A673 (cell line): Measurements from ENCODE around the gene DCC. TPM values are rescaled to one million over a fixed set of nuclear protein-coding genes. Genes with fewer than 3 reads are reported as not detected.

ENCODE experiments used
- BruUV-seq: library from RNA; stranded (reverse); fragments of 400-500 nt; replicated peaks from 2 replicates; lab custom pipeline; 2021; lab: Mats Ljungman, UMichigan
- CTCF ChIA-PET: fragments of 300-600 bp; sonication (Branson Sonifier 250); formaldehyde crosslinking; loops from one replicate; lab custom pipeline; 2022; ENCODE audit warnings: antibody characterized with exemption; lab: Charles Lee
- POLR2A ChIA-PET: fragments of 300-600 bp; sonication (Branson Sonifier 250); formaldehyde crosslinking; loops from one replicate; lab custom pipeline; 2022; ENCODE audit warnings: antibody characterized with exemption; ENCODE audit not compliant: low non-redundant PET; lab: Charles Lee
- DNase-seq: peaks from one replicate; pipeline ENCODE4 v3.0.0-alpha.2; 2015; ENCODE audit warnings: low spot score
- H3K27ac ChIP-seq: fragments of 200-600 bp; sonication (generic); 2 replicates; pipeline ENCODE4 v1.5.1; 2016; ENCODE audit warnings: mixed run types, low read depth, mild to moderate bottlenecking, mixed read lengths, antibody characterized with exemption, low read length; ENCODE audit not compliant: poor library complexity, severe bottlenecking
- H3K27me3 ChIP-seq: fragments of 200-600 bp; sonication (generic); replicated peaks from 2 replicates; pipeline ENCODE4 v1.6.1; 2017; ENCODE audit warnings: mixed run types, low read depth, mild to moderate bottlenecking, mixed read lengths, antibody characterized with exemption, low read length; ENCODE audit not compliant: insufficient read depth, poor library complexity
- H3K36me3 ChIP-seq: fragments of 200-600 bp; sonication (generic); 2 replicates; pipeline ENCODE4 v1.6.1; 2016; ENCODE audit warnings: mixed run types, mild to moderate bottlenecking, mixed read lengths, antibody characterized with exemption, low read length; ENCODE audit not compliant: insufficient read depth, poor library complexity, severe bottlenecking
- H3K4me1 ChIP-seq: fragments of 200-600 bp; sonication (generic); 2 replicates; pipeline ENCODE4 v1.6.1; 2017; ENCODE audit warnings: mixed run types, mild to moderate bottlenecking, mixed read lengths, antibody characterized with exemption, low read length; ENCODE audit not compliant: insufficient read depth, poor library complexity, severe bottlenecking
- H3K4me3 ChIP-seq: fragments of 200-600 bp; sonication (generic); 2 replicates; pipeline ENCODE4 v1.5.1; 2016; ENCODE audit warnings: low read depth, mixed run types, mild to moderate bottlenecking, mixed read lengths, low read length; ENCODE audit not compliant: poor library complexity, severe bottlenecking
- H3K9me3 ChIP-seq: fragments of 200-600 bp; sonication (generic); 2 replicates; pipeline ENCODE4 v1.6.1; 2016; ENCODE audit warnings: mixed run types, low read depth, mild to moderate bottlenecking, mixed read lengths, antibody characterized with exemption, low read length; ENCODE audit not compliant: poor library complexity, severe bottlenecking
- EZH2 ChIP-seq: fragments of 200-600 bp; sonication (generic); IDR thresholded peaks from 2 replicates; pipeline ENCODE4 v1.6.1; 2017; ENCODE audit warnings: borderline replicate concordance, low read depth, mild to moderate bottlenecking, mixed read lengths, antibody characterized with exemption, low read length; ENCODE audit not compliant: poor library complexity, severe bottlenecking
- intact Hi-C: fragments of 100-400 bp; cut with micrococcal nuclease; formaldehyde crosslinking; loops from one replicate; pipeline ENCODE4 v1.10.0; 2022; ENCODE audit not compliant: unreplicated experiment
- total RNA-seq: library from RNA; stranded (reverse); gene quantifications from 2 replicates; pipeline ENCODE4 v1.2.3, GENCODE V29; 2021
- TF ChIP-seq, protein P1 (sequence below): fragments of 300-800, 200-600 bp; sonication (generic); conservative IDR thresholded peaks from 2 replicates; pipeline ENCODE4 v1.5.1; 2017; ENCODE audit warnings: low read depth, mild to moderate bottlenecking, antibody characterized with exemption, low read length, moderate library complexity, mixed read lengths

Gene DCC
- total RNA-seq, 1 experiment from 2014 or later: 93.0 TPM

DNA sequence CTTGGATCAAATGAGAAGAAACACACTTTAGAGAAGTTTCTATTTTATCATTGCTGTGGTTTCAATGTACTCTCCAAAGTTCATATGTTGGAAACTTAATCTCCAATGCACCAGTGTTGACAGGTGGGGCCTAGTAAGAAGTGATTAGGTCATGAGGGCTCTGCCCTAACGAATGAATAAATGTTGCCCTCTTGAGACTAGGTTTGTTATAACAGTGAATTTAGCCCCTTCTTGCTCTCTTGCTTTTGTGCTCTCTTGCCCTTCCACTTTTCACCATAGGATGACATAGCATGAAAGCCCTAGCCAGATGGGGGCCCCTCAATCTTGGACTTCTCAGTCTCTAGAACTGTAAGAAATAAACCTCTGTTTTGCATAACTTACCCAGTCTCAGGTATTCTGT is 664.8 kb downstream of the DCC start:
- CTCF ChIA-PET: no interaction called here
- no peak overlapping the region for H3K4me3 ChIP-seq
- no peaks in the 10 kb centered on the region for H3K36me3 ChIP-seq
- intact Hi-C loops: no loop called here
- POLR2A ChIA-PET: no interaction called here
- peaks cover 5% of the 10 kb centered on the region for H3K4me1 ChIP-seq
- DNase-seq: peak; percentile 7
- no peaks in the 10 kb centered on the region for H3K9me3 ChIP-seq
- no peaks in the 10 kb centered on the region for H3K27me3 ChIP-seq
- no peak for TF ChIP-seq EZH2
- no TSS peak for BruUV-seq
- no peak overlapping the region for H3K27ac ChIP-seq

DNA sequence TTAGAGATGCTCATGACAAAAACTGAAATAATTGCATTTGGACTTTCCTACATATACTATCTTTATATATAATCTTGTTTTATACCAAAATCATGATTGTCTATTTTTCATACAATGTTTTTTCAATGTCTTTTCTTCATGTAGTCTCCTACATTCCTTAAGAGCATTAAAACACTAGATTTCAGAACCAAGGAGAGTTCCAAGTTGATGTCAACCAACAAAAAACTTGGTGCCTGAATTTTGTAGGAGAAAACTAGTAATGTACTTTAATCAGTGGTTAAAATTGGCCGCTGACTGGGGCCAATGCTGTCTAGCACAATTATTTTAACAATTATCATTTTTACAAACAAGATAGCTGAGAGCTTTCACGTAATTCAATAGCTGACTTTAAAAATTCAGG is 678.8 kb downstream of the DCC start:
- H3K27ac ChIP-seq: no peak overlapping the region
- no peaks in the 10 kb centered on the region for H3K9me3 ChIP-seq
- no peaks in the 10 kb centered on the region for H3K36me3 ChIP-seq
- H3K27me3 ChIP-seq: no peaks in the 10 kb centered on the region
- no peak overlapping the region for H3K4me3 ChIP-seq
- peak; percentile 21 for DNase-seq
- intact Hi-C loops: no loop called here
- TF ChIP-seq, protein P1, sequence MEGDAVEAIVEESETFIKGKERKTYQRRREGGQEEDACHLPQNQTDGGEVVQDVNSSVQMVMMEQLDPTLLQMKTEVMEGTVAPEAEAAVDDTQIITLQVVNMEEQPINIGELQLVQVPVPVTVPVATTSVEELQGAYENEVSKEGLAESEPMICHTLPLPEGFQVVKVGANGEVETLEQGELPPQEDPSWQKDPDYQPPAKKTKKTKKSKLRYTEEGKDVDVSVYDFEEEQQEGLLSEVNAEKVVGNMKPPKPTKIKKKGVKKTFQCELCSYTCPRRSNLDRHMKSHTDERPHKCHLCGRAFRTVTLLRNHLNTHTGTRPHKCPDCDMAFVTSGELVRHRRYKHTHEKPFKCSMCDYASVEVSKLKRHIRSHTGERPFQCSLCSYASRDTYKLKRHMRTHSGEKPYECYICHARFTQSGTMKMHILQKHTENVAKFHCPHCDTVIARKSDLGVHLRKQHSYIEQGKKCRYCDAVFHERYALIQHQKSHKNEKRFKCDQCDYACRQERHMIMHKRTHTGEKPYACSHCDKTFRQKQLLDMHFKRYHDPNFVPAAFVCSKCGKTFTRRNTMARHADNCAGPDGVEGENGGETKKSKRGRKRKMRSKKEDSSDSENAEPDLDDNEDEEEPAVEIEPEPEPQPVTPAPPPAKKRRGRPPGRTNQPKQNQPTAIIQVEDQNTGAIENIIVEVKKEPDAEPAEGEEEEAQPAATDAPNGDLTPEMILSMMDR: no peak
- TF ChIP-seq EZH2: no peak
- H3K4me1 ChIP-seq: no peaks in the 10 kb centered on the region
- ChIA-PET CTCF (no interaction called here), POLR2A (no interaction called here)
- no TSS peak for BruUV-seq

- Histone ChIP-seq H3K27ac (no peak overlapping the region), H3K4me1 (no peaks in the 10 kb centered on the region), H3K4me3 (no peak overlapping the region), H3K9me3 (no peaks in the 10 kb centered on the region), H3K36me3 (no peaks in the 10 kb centered on the region), H3K27me3 (no peaks in the 10 kb centered on the region)
- ChIA-PET POLR2A (no interaction called here), CTCF (no interaction called here)
- intact Hi-C loops: no loop called here
- no TSS peak for BruUV-seq
- no peak for DNase-seq
- TF ChIP-seq, protein P1: no peak
- TF ChIP-seq EZH2: no peak
Measured at GRCh38 chr18:53025247-53025646, 685.2 kb downstream of the DCC start.

DNA sequence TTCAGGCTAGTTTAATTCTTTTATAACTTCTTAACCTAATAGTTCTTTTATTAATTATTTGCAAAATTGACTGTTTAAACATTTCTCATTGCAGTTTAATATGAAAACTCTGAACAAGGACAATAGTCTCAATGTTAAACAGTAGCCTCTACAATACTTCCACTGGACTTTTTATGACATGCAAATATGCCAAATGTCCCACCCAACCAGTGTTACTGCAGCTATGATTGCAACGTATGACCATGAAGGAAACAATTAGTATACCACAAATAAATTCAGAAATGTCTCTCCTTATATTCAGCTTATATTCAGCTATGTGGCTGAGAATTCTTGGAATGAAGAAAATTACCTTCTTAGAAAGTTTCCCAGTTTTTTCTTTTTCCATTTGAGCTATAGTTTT is 688.6 kb downstream of the DCC start:
- ChIA-PET CTCF (no interaction called here), POLR2A (no interaction called here)
- intact Hi-C loops: no loop called here
- Histone ChIP-seq H3K27ac (no peak overlapping the region), H3K9me3 (no peaks in the 10 kb centered on the region), H3K4me1 (no peaks in the 10 kb centered on the region), H3K36me3 (no peaks in the 10 kb centered on the region), H3K4me3 (no peak overlapping the region), H3K27me3 (no peaks in the 10 kb centered on the region)
- no peak for DNase-seq
- TF ChIP-seq, protein P1: no peak
- no peak for TF ChIP-seq EZH2
- no TSS peak for BruUV-seq
